ENCODE data around the gene WFDC1.

Gene WFDC1

GRCh38 chr16:84272740-84273320, 21.8 kb upstream of the WFDC1 start:
- no peak for DNase-seq (ENCODE audit: low read depth)

GRCh38 chr16:84274515-84274914, 20.2 kb upstream of the WFDC1 start:
- DNase-seq (ENCODE audit: low read depth): no peak

DNA sequence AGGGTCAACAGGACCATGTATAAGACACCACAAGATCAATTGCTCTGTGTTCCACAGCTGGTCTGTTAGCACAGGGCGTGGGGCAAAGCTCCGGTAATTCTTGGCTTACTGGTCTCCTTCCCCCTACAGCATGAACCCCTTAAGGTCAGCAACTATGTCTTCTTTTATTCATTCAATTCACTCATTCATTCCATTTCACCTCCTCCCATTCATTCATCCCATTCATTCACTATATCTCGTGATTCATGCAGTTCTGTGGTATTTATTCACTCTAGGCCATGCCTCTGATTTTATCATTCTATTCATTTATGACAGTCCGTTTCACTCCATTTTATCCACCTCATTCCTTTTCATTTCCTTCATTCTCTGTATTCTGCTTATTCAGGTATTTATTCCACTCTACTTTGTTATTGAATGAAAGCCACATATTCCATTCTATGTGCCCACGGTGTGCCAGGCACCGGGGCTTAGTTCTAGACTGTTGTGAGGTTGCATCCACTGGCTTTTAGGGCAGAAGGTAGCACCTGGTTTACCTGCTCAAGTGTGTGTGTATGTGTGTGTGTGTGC, 19.0 kb upstream of the WFDC1 start:
- no peak for DNase-seq (ENCODE audit: low read depth)

GRCh38 chr16:84277244-84277823, 17.3 kb upstream of the WFDC1 start:
- no peak for DNase-seq (ENCODE audit: low read depth)

GRCh38 chr16:84278333-84278732, 16.3 kb upstream of the WFDC1 start:
- DNase-seq (ENCODE audit: low read depth): no peak

DNA sequence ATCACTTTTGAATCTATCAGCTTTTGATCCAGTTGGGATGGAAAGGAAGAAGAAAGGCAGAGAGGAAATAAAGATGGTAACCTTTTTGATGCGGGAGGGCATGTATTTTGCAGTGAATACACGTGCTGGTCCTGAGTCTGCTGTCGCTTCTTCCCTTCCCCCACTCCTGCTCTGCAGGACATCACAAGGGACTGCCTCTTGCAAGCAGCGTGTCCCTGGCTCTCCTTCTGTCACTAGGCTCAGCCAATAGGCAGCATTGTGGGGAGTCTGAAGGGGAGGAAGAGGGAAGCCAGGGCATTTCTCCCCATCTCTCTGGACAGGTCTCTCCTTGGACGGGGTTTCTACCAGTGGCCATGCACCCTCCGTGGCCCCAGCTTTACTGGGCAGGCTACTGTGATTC, 15.7 kb upstream of the WFDC1 start:
- no peak for DNase-seq (ENCODE audit: low read depth)

- no peak for DNase-seq (ENCODE audit: low read depth)
These were observed 14.8 kb upstream of the WFDC1 start for GRCh38 chr16:84279881-84280280.

DNA sequence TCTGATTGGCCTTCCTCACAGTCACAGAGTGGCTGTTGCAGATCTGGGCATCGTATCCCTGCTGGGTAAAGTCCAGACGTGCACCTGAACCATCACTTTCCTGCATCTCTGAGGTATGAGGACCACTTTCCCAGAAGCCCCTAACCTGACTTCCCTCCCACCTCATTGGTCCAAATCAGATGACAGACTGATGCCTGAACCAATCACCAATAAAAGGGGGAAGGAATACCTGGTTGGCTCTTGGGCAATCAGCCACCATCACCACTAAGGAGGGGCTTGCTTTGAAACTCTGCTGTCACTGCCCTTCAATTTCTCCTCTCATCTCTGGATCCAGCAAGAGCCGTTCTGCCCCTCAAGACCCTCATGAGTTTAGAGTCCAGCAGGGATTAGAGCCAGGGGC, 13.6 kb upstream of the WFDC1 start:
- DNase-seq (ENCODE audit: low read depth): no peak

- DNase-seq (ENCODE audit: low read depth): no peak
These were observed 12.1 kb upstream of the WFDC1 start for GRCh38 chr16:84282533-84282932.

DNA sequence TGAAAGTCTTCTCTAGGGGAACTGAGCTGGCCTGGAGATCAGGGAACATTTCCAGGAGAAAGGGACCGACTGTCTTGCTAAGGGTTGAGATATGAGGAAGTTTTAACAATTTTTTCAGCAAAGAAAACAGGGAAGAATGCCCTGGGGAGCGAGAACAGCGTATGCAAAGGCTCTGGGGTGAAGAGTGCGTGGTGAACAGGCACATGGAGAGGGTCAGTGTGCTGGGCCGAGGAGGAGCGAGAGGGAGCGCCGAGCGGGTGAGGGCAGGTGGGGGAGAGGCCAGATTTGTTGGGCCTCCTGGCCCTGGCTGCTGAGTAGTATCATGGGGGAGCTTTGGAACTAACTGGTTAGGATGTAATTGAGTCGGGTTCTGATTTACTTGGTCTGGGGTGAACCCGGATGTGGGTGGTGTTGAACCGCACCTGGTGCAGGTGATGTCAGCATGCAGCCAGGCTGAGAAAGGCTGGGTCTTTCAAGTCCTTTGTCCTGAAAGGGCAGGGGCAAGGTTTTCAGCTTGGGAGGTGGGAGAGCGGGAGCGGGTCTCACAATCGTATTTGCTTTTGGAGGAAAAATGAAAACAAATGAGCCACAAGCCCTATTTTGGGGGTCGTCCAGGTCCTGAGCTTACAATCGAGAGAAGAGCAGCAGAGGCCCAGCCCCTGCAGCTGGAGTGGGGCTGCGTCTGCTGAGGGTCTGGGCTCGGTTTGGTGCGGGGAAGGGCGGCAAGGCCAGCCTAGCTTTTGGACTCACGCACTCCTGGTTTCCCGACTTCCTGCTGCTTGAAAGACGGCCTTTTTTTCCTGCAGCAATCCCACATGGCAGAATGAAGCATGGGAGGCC, 11.1 kb upstream of the WFDC1 start:
- no peak for DNase-seq (ENCODE audit: low read depth)

DNA sequence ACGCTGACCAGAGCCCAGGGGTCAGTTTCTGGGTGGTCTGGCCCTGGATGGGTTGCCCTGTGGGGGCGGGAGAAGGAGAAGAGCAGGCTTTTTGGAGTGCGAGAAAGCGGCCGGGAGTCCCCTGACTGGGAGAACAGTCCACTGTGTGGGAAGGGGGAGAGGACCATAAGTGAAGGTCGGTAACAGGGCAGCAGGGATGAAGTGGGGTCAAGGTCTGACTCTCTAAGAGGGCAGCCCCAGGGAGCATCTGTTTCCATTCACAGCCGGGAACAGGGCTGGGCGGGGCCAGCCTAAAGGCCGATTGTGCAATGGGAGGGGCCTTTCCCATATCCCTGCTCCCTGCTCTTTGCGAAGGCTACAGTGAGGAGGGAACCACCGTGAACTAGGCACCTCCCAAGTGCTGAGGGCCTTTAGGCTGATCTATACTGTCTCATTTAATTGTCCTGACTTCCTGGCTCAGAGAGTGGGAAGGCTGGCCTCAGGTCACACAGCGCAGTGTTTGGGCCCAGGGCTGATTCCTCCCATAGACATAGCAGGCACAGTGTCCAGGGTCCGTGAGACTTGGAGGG, 10.4 kb upstream of the WFDC1 start:
- DNase-seq (ENCODE audit: low read depth): no peak

- DNase-seq (ENCODE audit: low read depth): no peak
These were observed 8.0 kb upstream of the WFDC1 start for GRCh38 chr16:84286578-84287240.

- DNase-seq (ENCODE audit: low read depth): no peak
These were observed 5.8 kb upstream of the WFDC1 start for GRCh38 chr16:84288902-84289301.

- DNase-seq (ENCODE audit: low read depth): no peak
These were observed 3.5 kb upstream of the WFDC1 start for GRCh38 chr16:84291226-84291625.

DNA sequence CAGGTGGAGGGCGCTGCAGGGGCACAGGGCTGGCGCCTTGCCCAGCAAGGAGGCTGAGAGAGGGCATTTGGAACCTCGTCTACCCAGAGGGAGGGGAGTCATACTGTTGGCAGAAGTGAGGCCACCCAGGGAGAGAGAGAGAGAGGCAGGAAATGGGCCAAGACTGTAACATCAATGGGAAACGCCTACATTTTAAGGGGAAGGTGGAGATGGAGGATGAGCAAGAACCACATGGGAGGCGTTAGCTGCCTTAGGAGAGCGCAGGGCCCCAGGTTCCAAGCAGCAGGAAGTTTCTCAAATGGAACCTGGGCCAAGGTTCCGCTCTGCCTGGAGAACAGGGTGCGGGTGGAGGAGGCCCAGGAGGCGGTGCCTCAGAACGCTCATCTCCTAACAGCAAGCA, 2.7 kb upstream of the WFDC1 start:
- DNase-seq (ENCODE audit: low read depth): no peak

GRCh38 chr16:84293406-84293805, 1.3 kb upstream of the WFDC1 start:
- no peak for DNase-seq (ENCODE audit: low read depth)

GRCh38 chr16:84294117-84294516, 561 bp upstream of the WFDC1 start:
- DNase-seq (ENCODE audit: low read depth): no peak

DNA sequence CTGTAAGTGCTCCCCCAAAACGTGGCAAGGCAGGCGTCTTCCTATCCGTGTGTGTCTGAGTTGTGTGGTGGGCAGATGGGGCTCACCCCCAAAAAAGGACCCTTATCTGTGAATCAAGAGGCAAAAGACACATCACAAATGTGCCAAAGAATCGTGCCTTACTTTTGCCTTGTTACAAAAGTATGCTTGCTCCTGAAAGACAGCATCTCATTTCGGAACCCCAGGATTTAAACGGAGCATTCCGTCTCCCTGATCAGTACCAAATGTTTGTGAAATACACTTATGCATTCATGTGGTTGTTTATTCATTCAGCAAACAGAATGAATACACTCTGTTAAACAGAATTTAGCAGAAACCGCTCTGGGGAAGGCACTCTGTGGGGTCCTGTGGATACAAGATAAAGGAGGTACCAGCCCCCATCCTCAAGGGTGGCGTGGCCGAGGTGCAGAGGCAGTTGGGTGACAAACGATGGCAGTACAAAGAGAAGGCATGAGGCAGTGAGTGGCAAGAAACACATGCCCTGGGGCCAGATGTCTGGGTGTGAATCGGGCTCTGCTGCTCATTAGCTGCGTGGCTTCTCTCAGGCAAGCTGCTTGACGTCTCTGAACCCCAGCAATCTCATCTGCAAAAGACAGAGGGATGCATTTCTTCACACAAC, 654 bp downstream of the WFDC1 start:
- DNase-seq (ENCODE audit: low read depth): no peak

GRCh38 chr16:84298376-84298899, 3.8 kb downstream of the WFDC1 start:
- DNase-seq (ENCODE audit: low read depth): no peak

DNA sequence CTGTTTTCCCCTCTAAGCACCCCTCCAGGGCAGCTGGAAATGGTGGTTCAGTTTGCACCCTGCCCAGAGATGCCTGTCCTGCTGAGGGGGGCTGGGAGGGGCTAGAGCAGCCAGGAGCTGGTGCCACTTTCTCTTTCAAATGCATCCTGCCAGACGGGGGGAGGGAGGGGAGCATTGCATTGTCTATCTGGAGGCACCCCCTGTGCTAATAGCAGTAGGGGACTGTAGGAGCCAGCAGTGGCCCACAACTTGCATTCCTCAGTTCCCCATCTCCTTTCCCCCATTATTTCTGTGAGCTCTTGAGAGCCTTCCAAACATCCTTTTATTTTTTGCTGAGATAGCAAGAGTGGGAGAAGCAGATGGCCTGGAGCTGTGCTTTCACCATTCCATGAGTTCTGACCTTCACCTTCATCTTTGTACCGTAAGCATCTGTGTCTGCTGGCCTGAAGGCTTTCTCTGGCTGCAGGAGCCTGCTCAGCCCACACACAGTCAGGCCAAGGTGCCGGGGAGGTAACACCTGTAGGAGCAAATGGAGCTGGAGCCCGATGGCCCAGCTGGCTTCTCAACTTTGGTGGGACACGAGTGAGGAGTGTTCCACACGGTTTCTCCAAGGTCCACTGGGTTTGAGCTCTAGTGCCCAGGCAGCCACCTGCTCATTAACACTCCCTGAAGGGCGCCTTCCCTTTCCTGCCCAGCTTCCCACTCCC, 5.2 kb downstream of the WFDC1 start:
- no peak for DNase-seq (ENCODE audit: low read depth)
